ENCODE data around the gene CRYBA1. TPM values are rescaled to one million over a fixed set of nuclear protein-coding genes. Genes with fewer than 3 reads are reported as not detected.
A peak's percentile ranks its signal among the peaks of the same experiment; 100 is the strongest.

CRYBA1 gene
- total RNA-seq, 1 donor from 2014 or later, result 2.7 TPM

DNA sequence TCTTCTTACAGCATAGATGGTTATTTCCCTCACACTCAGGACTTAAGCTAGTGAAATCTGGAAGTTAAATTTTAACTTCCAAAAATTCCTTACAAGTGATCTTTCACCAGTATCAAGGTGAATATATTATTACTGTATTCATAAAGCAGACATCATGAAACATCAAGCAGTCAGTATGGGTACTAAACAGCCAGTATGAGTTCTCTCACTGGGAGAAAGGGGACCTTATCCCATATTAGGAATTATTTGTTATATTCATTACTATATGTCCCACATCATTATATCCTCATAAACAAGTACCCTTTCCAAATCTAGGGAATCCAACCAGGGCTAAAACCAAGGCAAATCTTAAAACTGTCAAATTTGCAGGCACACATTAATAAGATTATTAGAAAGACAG, 32.0 kb downstream of the CRYBA1 start:
- Mint-ChIP-seq H3K36me3 (ENCODE audit: unreplicated experiment) (peaks cover 5% of the 10 kb centered on the region), H3K27ac (ENCODE audit: unreplicated experiment) (no peak overlapping the region), H3K4me3 (ENCODE audit: unreplicated experiment) (no peak overlapping the region), H3K4me1 (ENCODE audit: low read depth, unreplicated experiment) (peaks cover 3% of the 10 kb centered on the region), H3K27me3 (ENCODE audit: unreplicated experiment) (no peaks in the 10 kb centered on the region), H3K9me3 (ENCODE audit: unreplicated experiment) (no peaks in the 10 kb centered on the region)
- no peak for DNase-seq
- TF ChIP-seq, protein P1, sequence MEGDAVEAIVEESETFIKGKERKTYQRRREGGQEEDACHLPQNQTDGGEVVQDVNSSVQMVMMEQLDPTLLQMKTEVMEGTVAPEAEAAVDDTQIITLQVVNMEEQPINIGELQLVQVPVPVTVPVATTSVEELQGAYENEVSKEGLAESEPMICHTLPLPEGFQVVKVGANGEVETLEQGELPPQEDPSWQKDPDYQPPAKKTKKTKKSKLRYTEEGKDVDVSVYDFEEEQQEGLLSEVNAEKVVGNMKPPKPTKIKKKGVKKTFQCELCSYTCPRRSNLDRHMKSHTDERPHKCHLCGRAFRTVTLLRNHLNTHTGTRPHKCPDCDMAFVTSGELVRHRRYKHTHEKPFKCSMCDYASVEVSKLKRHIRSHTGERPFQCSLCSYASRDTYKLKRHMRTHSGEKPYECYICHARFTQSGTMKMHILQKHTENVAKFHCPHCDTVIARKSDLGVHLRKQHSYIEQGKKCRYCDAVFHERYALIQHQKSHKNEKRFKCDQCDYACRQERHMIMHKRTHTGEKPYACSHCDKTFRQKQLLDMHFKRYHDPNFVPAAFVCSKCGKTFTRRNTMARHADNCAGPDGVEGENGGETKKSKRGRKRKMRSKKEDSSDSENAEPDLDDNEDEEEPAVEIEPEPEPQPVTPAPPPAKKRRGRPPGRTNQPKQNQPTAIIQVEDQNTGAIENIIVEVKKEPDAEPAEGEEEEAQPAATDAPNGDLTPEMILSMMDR (IDR thresholded peaks at IDR 0.05; ENCODE audit: partially characterized antibody, unreplicated experiment), result no peak

DNA sequence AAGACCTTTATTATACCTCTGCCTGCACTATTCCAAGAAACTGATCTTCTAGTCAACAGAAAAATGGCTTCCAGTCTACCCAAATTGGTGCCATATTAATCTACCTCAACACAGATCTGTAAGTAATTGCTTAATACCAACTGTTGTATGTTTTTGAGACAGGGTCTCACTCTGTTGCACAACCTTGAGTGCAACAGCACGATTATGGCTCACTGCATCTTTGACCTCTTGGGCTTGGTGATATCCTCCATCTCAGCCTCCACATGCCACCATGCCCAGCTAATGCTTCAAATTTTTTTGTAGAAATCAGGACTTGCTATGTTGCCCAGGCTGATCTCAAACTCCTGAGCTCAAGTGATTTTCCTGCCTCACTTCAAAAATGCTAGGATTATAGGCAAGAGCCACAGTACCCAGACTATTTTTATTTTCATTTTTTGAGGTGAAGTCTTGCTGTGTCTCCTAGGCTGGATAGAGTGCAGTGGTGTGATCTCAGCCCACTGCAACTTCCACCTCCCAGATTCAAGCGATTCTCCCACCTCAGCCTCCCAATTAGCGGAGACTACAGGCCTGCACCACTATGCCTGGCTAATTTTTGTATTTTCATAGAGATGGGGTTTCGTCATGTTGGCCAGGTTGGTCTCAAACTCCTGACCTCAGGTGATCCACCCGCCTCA, 32.9 kb downstream of the CRYBA1 start:
- TF ChIP-seq, protein P1 (IDR thresholded peaks at IDR 0.05; ENCODE audit: partially characterized antibody, unreplicated experiment), result no peak
- Mint-ChIP-seq H3K27me3 (ENCODE audit: unreplicated experiment) (no peaks in the 10 kb centered on the region), H3K9me3 (ENCODE audit: unreplicated experiment) (no peaks in the 10 kb centered on the region), H3K36me3 (ENCODE audit: unreplicated experiment) (peaks cover 5% of the 10 kb centered on the region), H3K4me1 (ENCODE audit: low read depth, unreplicated experiment) (peaks cover 6% of the 10 kb centered on the region), H3K27ac (ENCODE audit: unreplicated experiment) (no peak overlapping the region), H3K4me3 (ENCODE audit: unreplicated experiment) (no peak overlapping the region)
- DNase-seq, result no peak

DNA sequence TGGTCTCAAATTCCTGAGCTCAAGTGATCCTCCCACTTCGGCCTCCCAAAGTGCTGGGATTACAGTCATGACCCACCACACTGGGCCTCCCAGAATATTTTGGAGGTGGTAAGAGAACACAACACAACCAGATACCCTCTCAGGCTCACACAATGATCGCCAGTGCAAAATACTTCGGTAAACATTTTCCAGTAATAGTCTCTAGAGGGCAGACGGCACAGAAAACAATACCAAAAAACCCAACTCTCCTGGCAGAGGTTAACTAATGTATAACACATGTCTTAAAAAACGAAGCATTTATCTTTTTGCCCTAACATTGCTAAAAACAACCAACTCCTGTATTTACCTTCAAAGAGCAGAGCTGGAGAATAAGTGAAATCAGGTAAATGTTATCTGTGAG, 36.8 kb downstream of the CRYBA1 start:
- H3K4me1 Mint-ChIP-seq (ENCODE audit: low read depth, unreplicated experiment), result peaks cover 12% of the 10 kb centered on the region
- H3K36me3 Mint-ChIP-seq (ENCODE audit: unreplicated experiment), result no peaks in the 10 kb centered on the region
- H3K4me3 Mint-ChIP-seq (ENCODE audit: unreplicated experiment), result no peak overlapping the region
- H3K27me3 Mint-ChIP-seq (ENCODE audit: unreplicated experiment), result peaks cover 2% of the 10 kb centered on the region
- peaks cover 2% of the 10 kb centered on the region for H3K9me3 Mint-ChIP-seq (ENCODE audit: unreplicated experiment)
- no peak for DNase-seq
- H3K27ac Mint-ChIP-seq (ENCODE audit: unreplicated experiment), result no peak overlapping the region
- TF ChIP-seq, protein P1 (IDR thresholded peaks at IDR 0.05; ENCODE audit: partially characterized antibody, unreplicated experiment), result no peak

DNA sequence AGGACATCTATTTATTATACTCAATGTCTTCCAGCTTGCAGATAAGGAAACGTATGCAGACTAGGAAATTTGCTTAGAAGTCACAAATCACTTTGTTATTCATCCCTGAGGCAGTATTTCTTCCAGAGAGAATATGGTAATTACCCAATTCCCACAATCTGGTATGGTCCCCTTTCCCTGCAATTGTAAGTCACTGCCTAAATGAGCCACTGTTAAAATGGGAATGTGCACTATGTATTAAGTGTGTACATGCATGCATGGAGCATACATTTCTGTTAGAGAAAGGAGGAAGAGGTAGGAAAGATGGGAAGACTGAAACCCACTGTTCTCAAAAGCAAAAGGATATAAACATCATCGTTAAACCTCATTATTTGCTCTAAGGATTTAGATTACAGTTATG, 37.3 kb downstream of the CRYBA1 start:
- TF ChIP-seq, protein P1 (IDR thresholded peaks at IDR 0.05; ENCODE audit: partially characterized antibody, unreplicated experiment), result no peak
- H3K4me1 Mint-ChIP-seq (ENCODE audit: low read depth, unreplicated experiment), result peaks cover 16% of the 10 kb centered on the region
- H3K27me3 Mint-ChIP-seq (ENCODE audit: unreplicated experiment), result peaks cover 2% of the 10 kb centered on the region
- no peaks in the 10 kb centered on the region for H3K36me3 Mint-ChIP-seq (ENCODE audit: unreplicated experiment)
- H3K27ac Mint-ChIP-seq (ENCODE audit: unreplicated experiment), result no peak overlapping the region
- DNase-seq, result no peak
- H3K9me3 Mint-ChIP-seq (ENCODE audit: unreplicated experiment), result peaks cover 2% of the 10 kb centered on the region
- H3K4me3 Mint-ChIP-seq (ENCODE audit: unreplicated experiment), result peak overlapping the region; percentile 15

DNA sequence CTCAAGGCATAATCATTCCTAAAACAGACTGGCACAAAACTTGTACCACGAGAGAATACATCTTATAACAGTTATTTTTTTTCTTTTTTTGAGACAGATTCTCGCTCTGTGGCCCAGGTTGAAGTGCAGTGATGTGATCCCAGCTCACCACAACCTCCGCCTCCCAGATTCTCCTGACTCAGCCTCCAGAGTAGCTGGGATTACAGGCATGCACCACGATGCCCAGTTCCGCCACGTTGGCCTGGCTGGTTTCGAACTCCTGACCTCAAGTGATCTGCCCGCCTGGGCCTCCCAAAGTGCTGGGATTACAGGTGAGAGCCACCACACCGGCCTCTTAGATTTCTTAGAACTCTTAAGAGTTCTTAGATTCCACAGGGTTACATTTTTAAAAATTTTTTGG, 43.2 kb downstream of the CRYBA1 start:
- H3K36me3 Mint-ChIP-seq (ENCODE audit: unreplicated experiment), result no peaks in the 10 kb centered on the region
- peaks cover 16% of the 10 kb centered on the region for H3K9me3 Mint-ChIP-seq (ENCODE audit: unreplicated experiment)
- no peak overlapping the region for H3K27ac Mint-ChIP-seq (ENCODE audit: unreplicated experiment)
- TF ChIP-seq, protein P1 (IDR thresholded peaks at IDR 0.05; ENCODE audit: partially characterized antibody, unreplicated experiment), result no peak
- H3K4me3 Mint-ChIP-seq (ENCODE audit: unreplicated experiment), result peak overlapping the region; percentile 34
- peaks cover 26% of the 10 kb centered on the region for H3K4me1 Mint-ChIP-seq (ENCODE audit: low read depth, unreplicated experiment)
- no peak for DNase-seq
- peaks cover 10% of the 10 kb centered on the region for H3K27me3 Mint-ChIP-seq (ENCODE audit: unreplicated experiment)

Data from glutamatergic neuron (in vitro differentiated cells).